Stomach (tissue), 4 donors: ENCODE data around the gene CCDC127.

Experiments used
- POLR2A ChIP-seq, 4 donors: fragments of 450-650 bp; IDR thresholded peaks; one replicate each; pipeline ENCODE4 v1.6.1; 2016; ENCODE audit warnings: antibody characterized with exemption in 4 of 4, control low read depth in 2 of 4, mild to moderate bottlenecking in 1 of 4, moderate library complexity in 1 of 4
- TF ChIP-seq, protein P1 (sequence below), 7 experiments: fragments of 450-650 bp in 4 of 7; fragments of 200-600 bp in 3 of 7; sonication (generic) in 3 of 7; IDR thresholded peaks; one replicate each; pipeline ENCODE4 v1.5.1; 2016 to 2019; ENCODE audit warnings: antibody characterized with exemption in 7 of 7, control low read depth in 2 of 7, mild to moderate bottlenecking in 1 of 7

DNA sequence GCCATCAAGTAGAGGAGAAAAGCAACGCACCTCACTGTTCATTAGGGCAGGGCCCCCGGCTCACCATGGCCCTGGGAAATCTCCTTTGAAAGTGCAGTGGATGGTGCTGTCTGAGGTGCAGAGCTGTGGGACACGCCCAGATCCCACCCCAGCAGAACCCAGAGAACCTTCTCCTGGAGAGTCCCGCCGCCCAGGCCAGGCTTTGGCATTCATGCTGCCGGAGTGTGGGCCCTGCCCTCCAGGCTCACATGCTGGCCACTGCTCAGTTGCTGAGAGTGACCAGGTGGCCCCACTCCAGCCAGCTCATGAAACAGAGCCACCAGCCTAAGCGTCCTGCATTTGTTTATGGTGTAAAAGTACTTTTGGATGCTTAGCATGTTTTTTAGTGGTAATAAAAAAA lies 50.4 kb downstream of the CCDC127 start:
- TF ChIP-seq, protein P1, sequence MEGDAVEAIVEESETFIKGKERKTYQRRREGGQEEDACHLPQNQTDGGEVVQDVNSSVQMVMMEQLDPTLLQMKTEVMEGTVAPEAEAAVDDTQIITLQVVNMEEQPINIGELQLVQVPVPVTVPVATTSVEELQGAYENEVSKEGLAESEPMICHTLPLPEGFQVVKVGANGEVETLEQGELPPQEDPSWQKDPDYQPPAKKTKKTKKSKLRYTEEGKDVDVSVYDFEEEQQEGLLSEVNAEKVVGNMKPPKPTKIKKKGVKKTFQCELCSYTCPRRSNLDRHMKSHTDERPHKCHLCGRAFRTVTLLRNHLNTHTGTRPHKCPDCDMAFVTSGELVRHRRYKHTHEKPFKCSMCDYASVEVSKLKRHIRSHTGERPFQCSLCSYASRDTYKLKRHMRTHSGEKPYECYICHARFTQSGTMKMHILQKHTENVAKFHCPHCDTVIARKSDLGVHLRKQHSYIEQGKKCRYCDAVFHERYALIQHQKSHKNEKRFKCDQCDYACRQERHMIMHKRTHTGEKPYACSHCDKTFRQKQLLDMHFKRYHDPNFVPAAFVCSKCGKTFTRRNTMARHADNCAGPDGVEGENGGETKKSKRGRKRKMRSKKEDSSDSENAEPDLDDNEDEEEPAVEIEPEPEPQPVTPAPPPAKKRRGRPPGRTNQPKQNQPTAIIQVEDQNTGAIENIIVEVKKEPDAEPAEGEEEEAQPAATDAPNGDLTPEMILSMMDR (IDR thresholded peaks at IDR 0.05): no peak
- TF ChIP-seq POLR2A (IDR thresholded peaks at IDR 0.05): no peak
